CD4-positive, alpha-beta T cell (primary cell): Measurements from ENCODE around the gene KCND3. TPM values are rescaled to one million over a fixed set of nuclear protein-coding genes. Genes with fewer than 3 reads are reported as not detected.

Experiments used
- ATAC-seq: fragments of 200-7000 bp; cut with Tn5 transposase; one replicate; pipeline ENCODE4 v1.10.0; 2022; ENCODE audit warnings: mild to moderate bottlenecking; ENCODE audit not compliant: poor library complexity
- CTCF ChIA-PET: fragments of 350-600 bp; sonication (Branson Sonifier 250); formaldehyde crosslinking; loops from one replicate; lab custom pipeline; 2021; ENCODE audit warnings: antibody characterized with exemption, inconsistent platforms; lab: Charles Lee
- POLR2A ChIA-PET: fragments of 350-600 bp; sonication (Branson Sonifier 250); formaldehyde crosslinking; loops from one replicate; lab custom pipeline; 2021; ENCODE audit warnings: antibody characterized with exemption, inconsistent platforms; lab: Charles Lee
- DNase-seq, 14 experiments: peaks; one replicate each; pipeline ENCODE4 v3.0.0-alpha.2; 2013 to 2020; ENCODE audit warnings: mixed read lengths in 2 of 14
- H3K27ac ChIP-seq, 2 donors: one replicate each; pipeline versions ENCODE4 v1.5.1 to v1.7.0; 2013; ENCODE audit warnings: low read length in 2 of 2, low read depth in 1 of 2, mild to moderate bottlenecking in 1 of 2
- H3K27me3 ChIP-seq, 2 experiments: 1 replicate in 1 of 2; 2 replicates in 1 of 2; pipeline versions ENCODE4 v1.6.1 to v1.7.0; 2013; ENCODE audit warnings: low read length in 2 of 2, control low read depth in 1 of 2, mild to moderate bottlenecking in 1 of 2, moderate library complexity in 1 of 2; ENCODE audit not compliant: insufficient read depth in 2 of 2, control insufficient read depth in 1 of 2
- H3K36me3 ChIP-seq: one replicate; pipeline ENCODE4 v1.6.1; 2013; ENCODE audit warnings: low read length, control low read depth; ENCODE audit not compliant: insufficient read depth
- H3K4me1 ChIP-seq: one replicate; pipeline ENCODE4 v1.6.1; 2013; ENCODE audit warnings: low read length, control low read depth; ENCODE audit not compliant: insufficient read depth
- H3K4me3 ChIP-seq: one replicate; pipeline ENCODE4 v1.5.1; 2013; ENCODE audit warnings: mild to moderate bottlenecking, low read length, moderate library complexity
- H3K9me3 ChIP-seq, 2 experiments: 1 replicate in 1 of 2; 2 replicates in 1 of 2; pipeline versions ENCODE4 v1.6.1 to v1.7.0; 2013; ENCODE audit warnings: low read length in 2 of 2, mild to moderate bottlenecking in 2 of 2, control low read depth in 1 of 2, moderate library complexity in 1 of 2; ENCODE audit not compliant: control insufficient read depth in 1 of 2, insufficient read depth in 1 of 2
- H3K27ac Mint-ChIP-seq: one replicate; pipeline ENCODE4 v1.8.0; 2020; ENCODE audit warnings: mixed read lengths
- H3K27me3 Mint-ChIP-seq: one replicate; pipeline ENCODE4 v1.8.0; 2021; ENCODE audit warnings: mixed read lengths
- H3K36me3 Mint-ChIP-seq: one replicate; pipeline ENCODE4 v1.8.0; 2021; ENCODE audit warnings: low read depth, mixed read lengths
- H3K4me1 Mint-ChIP-seq: one replicate; pipeline ENCODE4 v1.8.0; 2021; ENCODE audit warnings: low read depth, mixed read lengths
- H3K4me3 Mint-ChIP-seq: one replicate; pipeline ENCODE4 v1.8.0; 2020; ENCODE audit warnings: mild to moderate bottlenecking, mixed read lengths
- H3K9me3 Mint-ChIP-seq: one replicate; pipeline ENCODE4 v1.8.0; 2020; ENCODE audit warnings: mixed read lengths
- CTCF ChIP-seq: fragments of 200-600 bp; IDR thresholded peaks from one replicate; pipeline ENCODE4 v1.8.0; 2022; ENCODE audit warnings: antibody characterized with exemption, mild to moderate bottlenecking
- intact Hi-C, 2 experiments: fragments of 100-400 bp; cut with DNase I in 1 of 2; cut with micrococcal nuclease in 1 of 2; formaldehyde crosslinking; loops; one replicate each; pipeline versions ENCODE4 v1.15.1 to v1.9.0; 2023 to 2025; cut with DNase I, micrococcal nuclease
- total RNA-seq, 174 experiments: library from RNA in 2 of 174; stranded (reverse) in 2 of 174; gene quantifications; one replicate each; pipeline ENCODE4 v1.2.3 and lab custom pipeline; 2021 to 2026

KCND3 gene
- total RNA-seq, 2 experiments from 2014 or later: 0.05 TPM; not detected in 1

- Mint-ChIP-seq H3K27me3 (peaks cover 4% of the 10 kb centered on the region), H3K27ac (no peak overlapping the region), H3K4me3 (no peak overlapping the region), H3K36me3 (no peaks in the 10 kb centered on the region), H3K9me3 (no peaks in the 10 kb centered on the region), H3K4me1 (no peaks in the 10 kb centered on the region)
- POLR2A ChIA-PET: no interaction called here
- intact Hi-C loops: no loop called here
- no peaks in the 10 kb centered on the region for H3K4me1 ChIP-seq
- H3K4me3 ChIP-seq: no peak overlapping the region
- DNase-seq (no peak), ATAC-seq (no peak)
- H3K27ac ChIP-seq: no peak overlapping the region
- H3K27me3 ChIP-seq: no peaks in the 10 kb centered on the region
- H3K9me3 ChIP-seq: no peaks in the 10 kb centered on the region
- no peak for TF ChIP-seq CTCF
- CTCF ChIA-PET: no interaction called here
- H3K36me3 ChIP-seq: no peaks in the 10 kb centered on the region
Measured at GRCh38 chr1:111803951-111804350, 185.5 kb downstream of the KCND3 start.

GRCh38 chr1:111802984-111803383, 186.5 kb downstream of the KCND3 start:
- no peak overlapping the region for H3K27ac ChIP-seq
- TF ChIP-seq CTCF: no peak
- POLR2A ChIA-PET: no interaction called here
- no peak for ATAC-seq
- H3K27me3 ChIP-seq: no peaks in the 10 kb centered on the region
- Mint-ChIP-seq H3K4me1 (no peaks in the 10 kb centered on the region), H3K27ac (no peak overlapping the region), H3K27me3 (peaks cover 4% of the 10 kb centered on the region), H3K4me3 (no peak overlapping the region), H3K9me3 (no peaks in the 10 kb centered on the region), H3K36me3 (no peaks in the 10 kb centered on the region)
- H3K9me3 ChIP-seq: no peaks in the 10 kb centered on the region
- H3K4me3 ChIP-seq: no peak overlapping the region
- no peaks in the 10 kb centered on the region for H3K4me1 ChIP-seq
- CTCF ChIA-PET: no interaction called here
- no peaks in the 10 kb centered on the region for H3K36me3 ChIP-seq
- intact Hi-C loops: no loop called here
- no peak for DNase-seq

GRCh38 chr1:111802110-111802509, 187.4 kb downstream of the KCND3 start:
- intact Hi-C loops: no loop called here
- Histone ChIP-seq H3K36me3 (no peaks in the 10 kb centered on the region), H3K9me3 (no peaks in the 10 kb centered on the region), H3K4me1 (no peaks in the 10 kb centered on the region), H3K4me3 (no peak overlapping the region), H3K27me3 (no peaks in the 10 kb centered on the region), H3K27ac (no peak overlapping the region)
- DNase-seq: no peak
- POLR2A ChIA-PET: no interaction called here
- Mint-ChIP-seq H3K9me3 (no peaks in the 10 kb centered on the region), H3K27ac (no peak overlapping the region), H3K27me3 (peaks cover 4% of the 10 kb centered on the region), H3K4me1 (no peaks in the 10 kb centered on the region), H3K36me3 (no peaks in the 10 kb centered on the region), H3K4me3 (no peak overlapping the region)
- no peak for ATAC-seq
- no peak for TF ChIP-seq CTCF
- CTCF ChIA-PET: no interaction called here
